IMR-90 (cell line): Measurements from ENCODE around the gene ZNF778.

Source experiments
- BHLHE40 ChIP-seq: fragments of 150-350 bp; IDR thresholded peaks from 2 replicates; pipeline ENCODE4 v1.6.1; 2016; ENCODE audit warnings: mild to moderate bottlenecking, low read depth, low read length
- CTCF ChIP-seq: conservative IDR thresholded peaks from 2 replicates; pipeline ENCODE4 v1.5.1; 2012; ENCODE audit warnings: mild to moderate bottlenecking, low read depth, low read length, improper control_type of control experiment
- FOS ChIP-seq: fragments of 150-350 bp; IDR thresholded peaks from 2 replicates; pipeline ENCODE4 v1.6.1; 2016; ENCODE audit warnings: low read depth, low read length
- POLR2A ChIP-seq: IDR thresholded peaks from 2 replicates; pipeline ENCODE4 v1.6.1; 2012; ENCODE audit warnings: mild to moderate bottlenecking, low read depth, low read length

- TF ChIP-seq CTCF (no peak), POLR2A (no peak), BHLHE40 (no peak), FOS (no peak)
These were observed 41.3 kb upstream of the ZNF778 start for GRCh38 chr16:89176147-89176690.
